ENCODE measurements around the gene SETD7.

DNA sequence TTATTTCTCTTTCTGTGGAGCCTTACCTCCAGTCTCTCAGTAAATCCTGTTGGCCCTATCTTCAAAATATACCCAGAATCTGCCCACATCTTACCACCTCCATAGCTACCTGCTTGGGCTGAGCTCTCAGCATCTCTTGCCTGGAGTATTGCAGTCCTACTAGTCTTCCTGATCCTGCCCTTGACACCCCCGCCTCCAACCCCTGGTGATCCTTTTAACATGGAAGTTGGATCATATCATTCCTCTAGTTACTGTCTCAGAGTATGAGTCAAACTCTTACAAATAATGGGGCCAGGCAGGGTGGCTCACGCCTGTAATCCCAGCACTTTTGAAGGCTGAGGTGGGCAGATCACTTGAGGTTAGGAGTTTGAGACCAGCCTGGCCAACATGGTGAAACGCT is 43.1 kb upstream of the SETD7 start:
- TF ChIP-seq, protein P1, sequence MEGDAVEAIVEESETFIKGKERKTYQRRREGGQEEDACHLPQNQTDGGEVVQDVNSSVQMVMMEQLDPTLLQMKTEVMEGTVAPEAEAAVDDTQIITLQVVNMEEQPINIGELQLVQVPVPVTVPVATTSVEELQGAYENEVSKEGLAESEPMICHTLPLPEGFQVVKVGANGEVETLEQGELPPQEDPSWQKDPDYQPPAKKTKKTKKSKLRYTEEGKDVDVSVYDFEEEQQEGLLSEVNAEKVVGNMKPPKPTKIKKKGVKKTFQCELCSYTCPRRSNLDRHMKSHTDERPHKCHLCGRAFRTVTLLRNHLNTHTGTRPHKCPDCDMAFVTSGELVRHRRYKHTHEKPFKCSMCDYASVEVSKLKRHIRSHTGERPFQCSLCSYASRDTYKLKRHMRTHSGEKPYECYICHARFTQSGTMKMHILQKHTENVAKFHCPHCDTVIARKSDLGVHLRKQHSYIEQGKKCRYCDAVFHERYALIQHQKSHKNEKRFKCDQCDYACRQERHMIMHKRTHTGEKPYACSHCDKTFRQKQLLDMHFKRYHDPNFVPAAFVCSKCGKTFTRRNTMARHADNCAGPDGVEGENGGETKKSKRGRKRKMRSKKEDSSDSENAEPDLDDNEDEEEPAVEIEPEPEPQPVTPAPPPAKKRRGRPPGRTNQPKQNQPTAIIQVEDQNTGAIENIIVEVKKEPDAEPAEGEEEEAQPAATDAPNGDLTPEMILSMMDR (IDR thresholded peaks at IDR 0.05; ENCODE audit: insufficient read depth, low read length, poor library complexity, severe bottlenecking): no peak
- TF ChIP-seq EZH2phosphoT487 (conservative IDR thresholded peaks at IDR 0.05; ENCODE audit: low read length): no peak

Measured in SU-DHL-6 (cell line).